GM12878 (cell line): ENCODE measurements around the gene BCKDHB.

Experiments
- EP300 ChIP-seq, 2 experiments: fragments of 150-350 bp in 1 of 2; IDR thresholded peaks; 2 replicates each; pipeline ENCODE4 v1.6.1; 2011 to 2012; ENCODE audit warnings: low read depth in 2 of 2, low read length in 2 of 2, borderline replicate concordance in 1 of 2, improper control_type of control experiment in 1 of 2, inconsistent platforms in 1 of 2; ENCODE audit not compliant: control insufficient read depth in 1 of 2
- FOXM1 ChIP-seq: IDR thresholded peaks from 2 replicates; pipeline ENCODE4 v1.6.1; 2012; ENCODE audit warnings: low read depth, mild to moderate bottlenecking, inconsistent platforms, low read length, moderate library complexity
- RAD21 ChIP-seq: IDR thresholded peaks from 2 replicates; pipeline ENCODE4 v1.6.1; 2011; ENCODE audit warnings: mild to moderate bottlenecking, low read depth, low read length, moderate library complexity; ENCODE audit not compliant: insufficient read depth

GRCh38 chr6:80145509-80145908 is 39.0 kb downstream of the BCKDHB start:
- TF ChIP-seq EP300 (IDR thresholded peaks at IDR 0.05; ENCODE audit: borderline replicate concordance in 1 of 2, control insufficient read depth in 1 of 2, low read depth in 2 of 2, low read length in 2 of 2) (no peak), RAD21 (no peak), FOXM1 (no peak)
